ENCODE measurements around the gene RPEL1.

DNA sequence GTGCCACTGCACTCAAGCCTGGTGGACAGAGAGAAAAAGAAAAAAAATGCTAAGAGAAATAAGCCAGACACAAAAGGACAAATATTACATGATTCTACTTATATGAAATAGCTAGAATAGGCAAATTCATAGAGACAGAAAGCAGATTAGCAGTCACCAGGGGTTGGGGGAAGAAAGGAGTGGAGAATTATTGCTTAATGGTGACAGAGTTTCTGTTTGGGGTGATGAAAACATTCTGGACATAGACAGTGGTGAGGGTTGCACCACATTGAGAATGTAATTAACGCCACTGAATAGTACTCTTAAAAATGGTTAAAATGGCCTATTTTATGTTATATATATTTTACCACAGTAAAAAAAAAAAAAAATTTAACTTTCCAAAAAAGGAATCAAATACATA is 46.2 kb upstream of the RPEL1 start:
- TF ChIP-seq CTCF (IDR thresholded peaks at IDR 0.05), result no peak
- no peak for TF ChIP-seq POLR2AphosphoS5 (IDR thresholded peaks at IDR 0.05)
- TF ChIP-seq POLR2A (IDR thresholded peaks at IDR 0.05), result no peak

Measured in prostate gland (tissue), 2 donors.